IMR-90 (cell line): ENCODE results near the gene ZNF761.
"Not testable (repeated sequence)": the region's sequence is repeated elsewhere in the genome, so short reads cannot be mapped to it uniquely, and the experiment has no call there.

Experiments used
- BHLHE40 ChIP-seq: fragments of 150-350 bp; IDR thresholded peaks from 2 replicates; pipeline ENCODE4 v1.6.1; 2016; ENCODE audit warnings: mild to moderate bottlenecking, low read depth, low read length
- CHD1 ChIP-seq: IDR thresholded peaks from 2 replicates; pipeline ENCODE4 v1.6.1; 2012; ENCODE audit warnings: low read depth, low read length, improper control_type of control experiment
- POLR2A ChIP-seq: IDR thresholded peaks from 2 replicates; pipeline ENCODE4 v1.6.1; 2012; ENCODE audit warnings: mild to moderate bottlenecking, low read depth, low read length
- RAD21 ChIP-seq: IDR thresholded peaks from 2 replicates; pipeline ENCODE4 v1.6.1; 2012; ENCODE audit warnings: low read length, improper control_type of control experiment
- SMC3 ChIP-seq: fragments of 150-350 bp; IDR thresholded peaks from 2 replicates; pipeline ENCODE4 v1.6.1; 2016; ENCODE audit warnings: low read depth, mild to moderate bottlenecking, antibody characterized with exemption, low read length, moderate library complexity
- TF ChIP-seq, protein P1 (sequence below): conservative IDR thresholded peaks from 2 replicates; pipeline ENCODE4 v1.5.1; 2012; ENCODE audit warnings: mild to moderate bottlenecking, low read depth, low read length, improper control_type of control experiment
- TF ChIP-seq, protein P2 (sequence below): fragments of 150-350 bp; IDR thresholded peaks from 2 replicates; pipeline ENCODE4 v1.6.1; 2017; ENCODE audit warnings: mild to moderate bottlenecking, antibody characterized with exemption, low read length, low read depth

DNA sequence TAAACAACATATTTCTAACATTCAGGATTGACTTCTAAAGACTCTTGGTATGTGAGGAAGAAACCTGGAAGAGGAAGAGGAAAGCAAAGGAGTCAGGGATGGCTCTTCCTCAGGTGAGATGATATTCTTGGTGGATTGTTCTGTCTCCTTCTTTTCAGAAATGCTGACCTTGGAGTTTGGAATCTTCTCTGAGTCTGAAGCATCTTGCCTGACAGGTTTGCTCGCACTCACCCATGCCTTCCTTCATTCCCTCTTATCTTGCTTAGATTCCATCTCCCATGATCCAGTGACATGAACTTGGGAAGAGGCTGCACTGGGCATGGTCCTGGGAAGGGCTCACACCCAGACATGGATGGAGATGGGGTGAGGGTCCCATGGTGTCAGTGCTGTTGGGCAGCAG, 33.9 kb upstream of the ZNF761 start:
- not testable (repeated sequence) for TF ChIP-seq POLR2A, BHLHE40, RAD21, SMC3, CHD1
- TF ChIP-seq, protein P1, sequence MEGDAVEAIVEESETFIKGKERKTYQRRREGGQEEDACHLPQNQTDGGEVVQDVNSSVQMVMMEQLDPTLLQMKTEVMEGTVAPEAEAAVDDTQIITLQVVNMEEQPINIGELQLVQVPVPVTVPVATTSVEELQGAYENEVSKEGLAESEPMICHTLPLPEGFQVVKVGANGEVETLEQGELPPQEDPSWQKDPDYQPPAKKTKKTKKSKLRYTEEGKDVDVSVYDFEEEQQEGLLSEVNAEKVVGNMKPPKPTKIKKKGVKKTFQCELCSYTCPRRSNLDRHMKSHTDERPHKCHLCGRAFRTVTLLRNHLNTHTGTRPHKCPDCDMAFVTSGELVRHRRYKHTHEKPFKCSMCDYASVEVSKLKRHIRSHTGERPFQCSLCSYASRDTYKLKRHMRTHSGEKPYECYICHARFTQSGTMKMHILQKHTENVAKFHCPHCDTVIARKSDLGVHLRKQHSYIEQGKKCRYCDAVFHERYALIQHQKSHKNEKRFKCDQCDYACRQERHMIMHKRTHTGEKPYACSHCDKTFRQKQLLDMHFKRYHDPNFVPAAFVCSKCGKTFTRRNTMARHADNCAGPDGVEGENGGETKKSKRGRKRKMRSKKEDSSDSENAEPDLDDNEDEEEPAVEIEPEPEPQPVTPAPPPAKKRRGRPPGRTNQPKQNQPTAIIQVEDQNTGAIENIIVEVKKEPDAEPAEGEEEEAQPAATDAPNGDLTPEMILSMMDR: not testable (repeated sequence)
- TF ChIP-seq, protein P2, sequence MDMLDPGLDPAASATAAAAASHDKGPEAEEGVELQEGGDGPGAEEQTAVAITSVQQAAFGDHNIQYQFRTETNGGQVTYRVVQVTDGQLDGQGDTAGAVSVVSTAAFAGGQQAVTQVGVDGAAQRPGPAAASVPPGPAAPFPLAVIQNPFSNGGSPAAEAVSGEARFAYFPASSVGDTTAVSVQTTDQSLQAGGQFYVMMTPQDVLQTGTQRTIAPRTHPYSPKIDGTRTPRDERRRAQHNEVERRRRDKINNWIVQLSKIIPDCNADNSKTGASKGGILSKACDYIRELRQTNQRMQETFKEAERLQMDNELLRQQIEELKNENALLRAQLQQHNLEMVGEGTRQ: not testable (repeated sequence)
